ENCODE data around the gene PDZD2. TPM values are rescaled to one million over a fixed set of nuclear protein-coding genes. Genes with fewer than 3 reads are reported as not detected.
"Not testable (repeated sequence)": the region's sequence is repeated elsewhere in the genome, so short reads cannot be mapped to it uniquely, and the experiment has no call there.

The PDZD2 gene
- total RNA-seq, 4 donors from 2014 or later, result 10.2 to 15.0 (median 12.2) TPM

GRCh38 chr5:32008746-32009145 is 369.8 kb downstream of the PDZD2 start:
- WGBS, result 91% methylated on average over 9 of the region's 9 CpGs
- Histone ChIP-seq H3K27ac (replicated peaks in 1 of 4) (no peak overlapping the region), H3K36me3 (peaks cover 0 to 26% (median 0%) of the 10 kb centered on the region in 4 donors), H3K9me3 (no peaks in the 10 kb centered on the region), H3K27me3 (no peaks in the 10 kb centered on the region), H3K4me3 (no peak overlapping the region), H3K4me1 (no peaks in the 10 kb centered on the region)
- intact Hi-C loops (cut with DNase I), result no loop called here
- TF ChIP-seq POLR2A (IDR thresholded peaks at IDR 0.05; ENCODE audit: low read depth) (no peak), CTCF (IDR thresholded peaks at IDR 0.05) (no peak), EP300 (IDR thresholded peaks at IDR 0.05) (no peak), POLR2AphosphoS5 (IDR thresholded peaks at IDR 0.05) (no peak)
- DNase-seq (ENCODE audit: extremely low spot score), result no peak

DNA sequence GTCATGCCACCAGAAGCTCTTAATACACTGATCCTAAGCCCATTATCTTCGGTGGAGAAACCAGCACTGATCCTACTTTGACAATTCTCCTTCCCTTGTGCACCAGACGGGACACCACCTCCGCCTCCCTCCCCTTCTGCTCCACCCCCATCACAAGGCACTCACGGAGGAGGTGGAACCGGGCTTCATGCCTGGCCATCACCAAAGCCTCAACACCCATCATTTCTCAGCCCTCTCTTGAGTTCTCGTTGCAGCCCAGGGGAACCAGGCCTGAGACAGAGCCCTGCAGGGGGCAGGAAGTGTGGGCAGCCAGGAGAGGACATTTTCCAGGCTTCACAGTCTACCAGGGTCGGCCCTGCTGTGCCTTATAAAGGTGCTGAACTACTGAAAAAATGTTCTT is 374.7 kb downstream of the PDZD2 start:
- intact Hi-C loops (cut with DNase I), result no loop called here
- Histone ChIP-seq H3K27me3 (no peaks in the 10 kb centered on the region), H3K4me3 (no peak overlapping the region), H3K27ac (replicated peaks in 1 of 4) (no peak overlapping the region), H3K4me1 (peaks cover 8 to 21% (median 20%) of the 10 kb centered on the region in 4 donors), H3K36me3 (peaks cover 0 to 20% (median 0%) of the 10 kb centered on the region in 4 donors), H3K9me3 (no peaks in the 10 kb centered on the region)
- no peak for DNase-seq (ENCODE audit: extremely low spot score)
- WGBS, result 68% methylated on average over 7 of the region's 7 CpGs
- no peak for TF ChIP-seq POLR2A (IDR thresholded peaks at IDR 0.05; ENCODE audit: low read depth)
- TF ChIP-seq CTCF (IDR thresholded peaks at IDR 0.05), result no peak
- TF ChIP-seq EP300 (IDR thresholded peaks at IDR 0.05), result no peak
- no peak for TF ChIP-seq POLR2AphosphoS5 (IDR thresholded peaks at IDR 0.05)

- no peaks in the 10 kb centered on the region for H3K27me3 ChIP-seq
- no peaks in the 10 kb centered on the region for H3K9me3 ChIP-seq
- DNase-seq (ENCODE audit: extremely low spot score), result no peak
- H3K36me3 ChIP-seq, result peaks cover 0 to 19% (median 0%) of the 10 kb centered on the region in 4 donors
- H3K4me3 ChIP-seq, result no peak overlapping the region
- H3K27ac ChIP-seq (replicated peaks in 1 of 4), result no peak overlapping the region
- 79% methylated on average over 10 of the region's 10 CpGs for WGBS
- intact Hi-C loops (cut with DNase I), result no loop called here
- peaks cover 8 to 22% (median 21%) of the 10 kb centered on the region in 4 donors for H3K4me1 ChIP-seq
- TF ChIP-seq CTCF (IDR thresholded peaks at IDR 0.05) (no peak), POLR2AphosphoS5 (IDR thresholded peaks at IDR 0.05) (no peak)
Measured at GRCh38 chr5:32014096-32014745, 375.3 kb downstream of the PDZD2 start.

DNA sequence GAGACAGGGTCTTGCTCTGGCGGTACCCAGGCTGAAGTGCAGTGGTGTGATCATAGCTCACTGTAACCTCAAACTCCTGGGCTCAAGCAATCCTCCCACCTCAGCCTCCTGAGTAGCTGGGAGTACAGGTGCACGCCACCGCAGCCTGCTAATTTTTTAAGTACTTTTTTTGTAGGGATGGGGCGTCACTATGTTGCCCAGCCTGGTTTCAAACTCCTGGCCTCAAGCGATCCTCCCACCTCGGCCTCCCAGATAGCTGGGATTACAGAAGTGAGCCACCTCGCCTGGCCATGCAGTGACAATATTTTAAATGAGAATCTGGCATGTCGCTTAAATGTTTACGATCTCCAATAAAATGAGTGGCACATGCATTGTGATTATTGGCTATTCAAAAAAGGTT is 376.3 kb downstream of the PDZD2 start:
- H3K27ac ChIP-seq (replicated peaks in 1 of 4); H3K9me3 ChIP-seq; H3K4me3 ChIP-seq; DNase-seq (ENCODE audit: extremely low spot score); intact Hi-C loops (cut with DNase I); H3K27me3 ChIP-seq: not testable (repeated sequence)
- 98% methylated on average over 9 of the region's 9 CpGs for WGBS
- Histone ChIP-seq H3K4me1 (peaks cover 8 to 25% (median 21%) of the 10 kb centered on the region in 4 donors), H3K36me3 (peaks cover 0 to 18% (median 0%) of the 10 kb centered on the region in 4 donors)

GRCh38 chr5:32017692-32018367 is 378.9 kb downstream of the PDZD2 start:
- no peak overlapping the region for H3K4me3 ChIP-seq
- H3K27me3 ChIP-seq, result no peaks in the 10 kb centered on the region
- intact Hi-C loops (cut with DNase I), result no loop called here
- H3K9me3 ChIP-seq, result no peaks in the 10 kb centered on the region
- TF ChIP-seq EP300 (IDR thresholded peaks at IDR 0.05) (no peak), POLR2A (IDR thresholded peaks at IDR 0.05; ENCODE audit: low read depth) (no peak), POLR2AphosphoS5 (IDR thresholded peaks at IDR 0.05) (no peak), CTCF (IDR thresholded peaks at IDR 0.05) (no peak)
- DNase-seq (ENCODE audit: extremely low spot score), result no peak
- H3K27ac ChIP-seq (replicated peaks in 1 of 4), result peak overlapping the region; percentile 20 to 49 (median 36)
- 65% methylated on average over 8 of the region's 8 CpGs for WGBS
- peaks cover 0 to 5% (median 0%) of the 10 kb centered on the region in 4 donors for H3K36me3 ChIP-seq
- H3K4me1 ChIP-seq, result peaks cover 11 to 33% (median 22%) of the 10 kb centered on the region in 4 donors

Measured in esophagus muscularis mucosa (tissue), 4 donors.